ENCODE measurements around the gene SOX6. TPM values are rescaled to one million over a fixed set of nuclear protein-coding genes. Genes with fewer than 3 reads are reported as not detected.

Gene SOX6
- total RNA-seq, 2 donors from 2014 or later: 3.1 to 15.5 TPM

DNA sequence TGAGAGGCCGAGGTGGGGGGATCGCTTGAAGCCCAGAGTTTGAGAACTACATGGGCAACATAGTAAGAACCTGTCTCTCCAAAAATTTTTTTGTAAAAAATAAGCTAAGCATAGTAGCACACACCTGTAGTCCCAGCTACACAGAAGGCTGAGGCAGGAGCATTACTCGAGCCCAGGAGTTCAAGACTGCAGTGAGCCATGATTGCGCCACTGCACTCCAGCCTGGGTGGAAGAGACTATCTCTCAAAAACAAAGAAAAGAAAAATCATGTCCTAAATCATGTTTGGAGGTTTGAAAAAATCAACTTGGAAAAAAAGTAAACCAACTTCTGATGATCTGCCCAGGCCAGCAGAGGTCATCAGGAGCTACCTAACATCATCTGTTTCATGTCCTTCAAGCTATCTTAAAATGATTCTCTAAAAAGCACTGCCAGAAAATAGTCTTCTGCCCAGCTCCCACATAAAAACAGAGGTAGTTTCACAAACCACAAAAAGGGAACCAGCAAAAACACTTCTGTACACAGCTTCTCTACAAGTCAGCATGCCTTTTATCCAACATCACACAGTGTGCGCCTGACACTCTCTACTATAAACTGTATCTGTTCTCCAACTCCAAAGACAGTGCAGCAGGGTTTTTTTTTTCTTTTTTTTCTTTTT, 165.0 kb downstream of the SOX6 start:
- H3K4me1 ChIP-seq (replicated peaks): no peaks in the 10 kb centered on the region
- no peaks in the 10 kb centered on the region for H3K36me3 ChIP-seq
- no peaks in the 10 kb centered on the region for H3K9me3 ChIP-seq
- DNase-seq (ENCODE audit: low spot score): no peak
- intact Hi-C loops (cut with DNase I): no loop called here
- H3K27me3 ChIP-seq (replicated peaks; ENCODE audit: insufficient read depth): no peaks in the 10 kb centered on the region
- TF ChIP-seq CTCF (IDR thresholded peaks at IDR 0.05) (no peak), POLR2AphosphoS5 (IDR thresholded peaks at IDR 0.05) (no peak), POLR2A (IDR thresholded peaks at IDR 0.05) (no peak)
- WGBS: 90% methylated on average over 5 of the region's 5 CpGs
- H3K4me3 ChIP-seq: no peak overlapping the region
- H3K27ac ChIP-seq: no peak overlapping the region

GRCh38 chr11:16186680-16187079, 169.7 kb downstream of the SOX6 start:
- 92% methylated on average over 8 of the region's 8 CpGs for WGBS
- no peak overlapping the region for H3K27ac ChIP-seq
- no peak for TF ChIP-seq POLR2AphosphoS5 (IDR thresholded peaks at IDR 0.05)
- TF ChIP-seq POLR2A (IDR thresholded peaks at IDR 0.05): no peak
- TF ChIP-seq CTCF (IDR thresholded peaks at IDR 0.05): no peak
- H3K27me3 ChIP-seq (replicated peaks; ENCODE audit: insufficient read depth): no peaks in the 10 kb centered on the region
- no peaks in the 10 kb centered on the region for H3K4me1 ChIP-seq (replicated peaks)
- no peaks in the 10 kb centered on the region for H3K36me3 ChIP-seq
- intact Hi-C loops (cut with DNase I): no loop called here
- no peak overlapping the region for H3K4me3 ChIP-seq
- H3K9me3 ChIP-seq: no peaks in the 10 kb centered on the region
- no peak for DNase-seq (ENCODE audit: low spot score)

GRCh38 chr11:16185042-16185441, 171.3 kb downstream of the SOX6 start:
- DNase-seq (ENCODE audit: low spot score): no peak
- no peaks in the 10 kb centered on the region for H3K27me3 ChIP-seq (replicated peaks; ENCODE audit: insufficient read depth)
- intact Hi-C loops (cut with DNase I): no loop called here
- no peaks in the 10 kb centered on the region for H3K4me1 ChIP-seq (replicated peaks)
- TF ChIP-seq POLR2AphosphoS5 (IDR thresholded peaks at IDR 0.05): no peak
- no peak for TF ChIP-seq CTCF (IDR thresholded peaks at IDR 0.05)
- no peaks in the 10 kb centered on the region for H3K36me3 ChIP-seq
- no peak overlapping the region for H3K27ac ChIP-seq
- H3K9me3 ChIP-seq: no peaks in the 10 kb centered on the region
- no peak overlapping the region for H3K4me3 ChIP-seq

GRCh38 chr11:16184588-16184987, 171.8 kb downstream of the SOX6 start:
- Histone ChIP-seq H3K36me3 (no peaks in the 10 kb centered on the region), H3K27ac (no peak overlapping the region), H3K27me3 (replicated peaks; ENCODE audit: insufficient read depth) (no peaks in the 10 kb centered on the region), H3K4me3 (no peak overlapping the region), H3K9me3 (no peaks in the 10 kb centered on the region), H3K4me1 (replicated peaks) (no peaks in the 10 kb centered on the region)
- 27% methylated on average over 1 of the region's 1 CpG for WGBS
- TF ChIP-seq CTCF (IDR thresholded peaks at IDR 0.05): no peak
- no peak for TF ChIP-seq POLR2AphosphoS5 (IDR thresholded peaks at IDR 0.05)
- no peak for TF ChIP-seq POLR2A (IDR thresholded peaks at IDR 0.05)
- DNase-seq (ENCODE audit: low spot score): no peak
- intact Hi-C loops (cut with DNase I): no loop called here

DNA sequence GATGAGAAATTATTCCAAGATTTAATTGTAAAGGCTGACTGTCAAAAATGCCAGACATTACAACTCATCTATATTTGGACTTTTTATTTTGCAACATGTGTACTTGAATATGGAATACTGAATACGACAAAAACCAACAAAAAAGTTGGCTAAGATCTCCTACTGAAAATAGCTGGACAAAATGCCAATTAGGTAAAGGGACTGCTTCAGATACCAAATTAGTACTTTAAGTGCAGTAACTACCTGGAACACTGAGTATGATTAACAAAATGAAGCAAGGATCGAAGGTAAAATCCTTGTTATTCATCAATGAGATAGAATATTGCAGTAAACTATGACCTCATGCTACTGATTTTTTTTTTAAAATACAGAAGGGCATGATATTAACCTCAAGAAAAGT, 173.8 kb downstream of the SOX6 start:
- 87% methylated on average over 2 of the region's 2 CpGs for WGBS
- intact Hi-C loops (cut with DNase I): no loop called here
- Histone ChIP-seq H3K4me3 (no peak overlapping the region), H3K4me1 (replicated peaks) (no peaks in the 10 kb centered on the region), H3K36me3 (no peaks in the 10 kb centered on the region), H3K27me3 (replicated peaks; ENCODE audit: insufficient read depth) (no peaks in the 10 kb centered on the region), H3K9me3 (no peaks in the 10 kb centered on the region), H3K27ac (no peak overlapping the region)
- no peak for DNase-seq (ENCODE audit: low spot score)
- TF ChIP-seq POLR2A (IDR thresholded peaks at IDR 0.05): no peak
- TF ChIP-seq POLR2AphosphoS5 (IDR thresholded peaks at IDR 0.05): no peak
- no peak for TF ChIP-seq CTCF (IDR thresholded peaks at IDR 0.05)

All from prostate gland (tissue), 2 donors.